PC-9 (cell line): ENCODE results near the gene RPTOR. TPM values are rescaled to one million over a fixed set of nuclear protein-coding genes. Genes with fewer than 3 reads are reported as not detected.

Source experiments
- BruUV-seq: library from RNA; stranded (reverse); fragments of 400-500 nt; replicated peaks from 2 replicates; lab custom pipeline; 2021; lab: Mats Ljungman, UMichigan
- CTCF ChIA-PET: fragments of 300-600 bp; sonication (Branson Sonifier 250); formaldehyde crosslinking; loops from one replicate; lab custom pipeline; 2022; ENCODE audit warnings: antibody characterized with exemption; lab: Charles Lee
- POLR2A ChIA-PET: fragments of 300-600 bp; sonication (Branson Sonifier 250); formaldehyde crosslinking; loops from one replicate; lab custom pipeline; 2022; ENCODE audit warnings: antibody characterized with exemption; ENCODE audit not compliant: unreplicated experiment; lab: Charles Lee
- DNase-seq, 2 experiments: peaks; one replicate each; pipeline versions ENCODE4 v3.0.0 to v3.0.0-alpha.2; 2015 to 2022; ENCODE audit warnings: mixed read lengths in 1 of 2
- H2AFZ ChIP-seq: fragments of 200-600 bp; sonication (generic); 2 replicates; pipeline ENCODE4 v1.8.1; 2017; ENCODE audit warnings: antibody characterized with exemption
- H3F3A ChIP-seq: fragments of 200-600 bp; sonication (generic); 2 replicates; pipeline ENCODE4 v1.8.1; 2017; ENCODE audit warnings: antibody characterized with exemption, mild to moderate bottlenecking, low read depth; ENCODE audit not compliant: insufficient read depth
- H3K27ac ChIP-seq: fragments of 200-600 bp; sonication (generic); 2 replicates; pipeline ENCODE4 v1.6.1; 2016; ENCODE audit warnings: mixed run types
- H3K27me3 ChIP-seq: fragments of 200-600 bp; sonication (generic); 2 replicates; pipeline ENCODE4 v1.6.1; 2016; ENCODE audit warnings: low read depth, mixed run types; ENCODE audit not compliant: insufficient read depth
- H3K36me3 ChIP-seq: fragments of 200-600 bp; sonication (generic); 2 replicates; pipeline ENCODE4 v1.6.1; 2016; ENCODE audit warnings: low read depth, mixed run types
- H3K4me1 ChIP-seq: fragments of 200-600 bp; sonication (generic); replicated peaks from 2 replicates; pipeline ENCODE4 v1.6.1; 2016; ENCODE audit warnings: mixed run types; ENCODE audit not compliant: insufficient read depth
- H3K4me2 ChIP-seq: fragments of 200-600 bp; sonication (generic); 2 replicates; pipeline ENCODE4 v1.6.1; 2017; ENCODE audit warnings: mixed run types
- H3K4me3 ChIP-seq: fragments of 200-600 bp; sonication (generic); 2 replicates; pipeline ENCODE4 v1.6.1; 2016; ENCODE audit warnings: mixed run types
- H3K79me2 ChIP-seq: fragments of 200-600 bp; sonication (generic); 2 replicates; pipeline ENCODE4 v1.6.1; 2017; ENCODE audit warnings: low read depth, mixed run types
- H3K9me2 ChIP-seq: fragments of 200-600 bp; sonication (generic); 2 replicates; pipeline ENCODE4 v1.8.1; 2017; ENCODE audit warnings: mild to moderate bottlenecking; ENCODE audit not compliant: insufficient read depth
- H3K9me3 ChIP-seq: fragments of 200-600 bp; sonication (generic); 2 replicates; pipeline ENCODE4 v1.8.1; 2016; ENCODE audit warnings: low read depth; ENCODE audit not compliant: insufficient read depth
- H4K20me1 ChIP-seq: fragments of 200-600 bp; sonication (generic); 2 replicates; pipeline ENCODE4 v1.8.1; 2017; ENCODE audit not compliant: insufficient read depth
- EZH2 ChIP-seq: fragments of 200-600 bp; sonication (generic); IDR thresholded peaks from 2 replicates; pipeline ENCODE4 v1.8.0; 2017; ENCODE audit warnings: antibody characterized with exemption, low read depth
- intact Hi-C: fragments of 100-400 bp; cut with micrococcal nuclease; formaldehyde crosslinking; loops from one replicate; pipeline ENCODE4 v1.10.0; 2022; ENCODE audit not compliant: unreplicated experiment
- total RNA-seq: library from RNA; stranded (reverse); gene quantifications from 2 replicates; pipeline ENCODE4 v1.2.3, GENCODE V29; 2021
- TF ChIP-seq, protein P1 (sequence below): fragments of 200-600 bp; sonication (generic); conservative IDR thresholded peaks from 2 replicates; pipeline ENCODE4 v1.6.1; 2017; ENCODE audit warnings: mixed run types, antibody characterized with exemption, mild to moderate bottlenecking, moderate library complexity

Gene RPTOR
- total RNA-seq, 1 experiment from 2014 or later, result 50.8 TPM

GRCh38 chr17:80513201-80513600 is 31.4 kb upstream of the RPTOR start:
- no peak overlapping the region for H3K4me2 ChIP-seq
- CTCF ChIA-PET, result no interaction called here
- no peaks in the 10 kb centered on the region for H3K36me3 ChIP-seq
- no peak overlapping the region for H2AFZ ChIP-seq
- H3K9me3 ChIP-seq, result no peaks in the 10 kb centered on the region
- no peaks in the 10 kb centered on the region for H4K20me1 ChIP-seq
- POLR2A ChIA-PET, result no interaction called here
- H3K9me2 ChIP-seq, result no peaks in the 10 kb centered on the region
- TF ChIP-seq, protein P1, sequence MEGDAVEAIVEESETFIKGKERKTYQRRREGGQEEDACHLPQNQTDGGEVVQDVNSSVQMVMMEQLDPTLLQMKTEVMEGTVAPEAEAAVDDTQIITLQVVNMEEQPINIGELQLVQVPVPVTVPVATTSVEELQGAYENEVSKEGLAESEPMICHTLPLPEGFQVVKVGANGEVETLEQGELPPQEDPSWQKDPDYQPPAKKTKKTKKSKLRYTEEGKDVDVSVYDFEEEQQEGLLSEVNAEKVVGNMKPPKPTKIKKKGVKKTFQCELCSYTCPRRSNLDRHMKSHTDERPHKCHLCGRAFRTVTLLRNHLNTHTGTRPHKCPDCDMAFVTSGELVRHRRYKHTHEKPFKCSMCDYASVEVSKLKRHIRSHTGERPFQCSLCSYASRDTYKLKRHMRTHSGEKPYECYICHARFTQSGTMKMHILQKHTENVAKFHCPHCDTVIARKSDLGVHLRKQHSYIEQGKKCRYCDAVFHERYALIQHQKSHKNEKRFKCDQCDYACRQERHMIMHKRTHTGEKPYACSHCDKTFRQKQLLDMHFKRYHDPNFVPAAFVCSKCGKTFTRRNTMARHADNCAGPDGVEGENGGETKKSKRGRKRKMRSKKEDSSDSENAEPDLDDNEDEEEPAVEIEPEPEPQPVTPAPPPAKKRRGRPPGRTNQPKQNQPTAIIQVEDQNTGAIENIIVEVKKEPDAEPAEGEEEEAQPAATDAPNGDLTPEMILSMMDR, result no peak
- no peak for TF ChIP-seq EZH2
- no peaks in the 10 kb centered on the region for H3K79me2 ChIP-seq
- BruUV-seq, result no TSS peak
- no peaks in the 10 kb centered on the region for H3K4me1 ChIP-seq
- no peak overlapping the region for H3K4me3 ChIP-seq
- H3F3A ChIP-seq, result no peaks in the 10 kb centered on the region
- no peak overlapping the region for H3K27ac ChIP-seq
- intact Hi-C loops, result no loop called here
- H3K27me3 ChIP-seq, result no peaks in the 10 kb centered on the region; the same call in 1 of the 2 replicates
- no peak for DNase-seq

DNA sequence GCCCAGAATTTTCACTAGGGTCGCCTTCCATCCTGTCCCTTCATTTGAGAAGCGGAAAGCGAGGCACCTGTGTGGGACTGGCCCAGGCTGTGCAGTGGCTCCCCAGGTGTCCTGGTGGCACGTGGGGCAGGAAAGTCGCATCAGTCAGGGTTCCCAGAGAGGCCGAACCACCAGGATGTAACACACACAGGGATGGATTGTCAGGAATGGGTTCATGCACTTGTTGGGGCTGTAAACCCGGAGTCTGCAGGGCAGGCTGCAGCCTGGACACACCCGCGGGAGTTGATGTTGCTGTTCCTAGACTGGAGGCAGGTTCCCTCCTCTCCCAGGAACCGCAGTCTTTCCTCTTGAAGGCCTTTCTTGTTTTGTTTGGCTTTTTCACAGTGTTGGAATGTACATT is 30.7 kb upstream of the RPTOR start:
- TF ChIP-seq EZH2, result no peak
- TF ChIP-seq, protein P1, result no peak
- POLR2A ChIA-PET, result no interaction called here
- no peak for DNase-seq
- H3K27me3 ChIP-seq, result no peaks in the 10 kb centered on the region; the same call in 1 of the 2 replicates
- no peaks in the 10 kb centered on the region for H3K36me3 ChIP-seq
- no peaks in the 10 kb centered on the region for H3K79me2 ChIP-seq
- H3K27ac ChIP-seq, result no peak overlapping the region
- no peaks in the 10 kb centered on the region for H3K9me2 ChIP-seq
- no TSS peak for BruUV-seq
- no peaks in the 10 kb centered on the region for H3K9me3 ChIP-seq
- H3K4me2 ChIP-seq, result no peak overlapping the region
- H4K20me1 ChIP-seq, result no peaks in the 10 kb centered on the region
- H2AFZ ChIP-seq, result no peak overlapping the region
- intact Hi-C loops, result no loop called here
- no peaks in the 10 kb centered on the region for H3K4me1 ChIP-seq
- no peaks in the 10 kb centered on the region for H3F3A ChIP-seq
- CTCF ChIA-PET, result no interaction called here
- H3K4me3 ChIP-seq, result no peak overlapping the region

DNA sequence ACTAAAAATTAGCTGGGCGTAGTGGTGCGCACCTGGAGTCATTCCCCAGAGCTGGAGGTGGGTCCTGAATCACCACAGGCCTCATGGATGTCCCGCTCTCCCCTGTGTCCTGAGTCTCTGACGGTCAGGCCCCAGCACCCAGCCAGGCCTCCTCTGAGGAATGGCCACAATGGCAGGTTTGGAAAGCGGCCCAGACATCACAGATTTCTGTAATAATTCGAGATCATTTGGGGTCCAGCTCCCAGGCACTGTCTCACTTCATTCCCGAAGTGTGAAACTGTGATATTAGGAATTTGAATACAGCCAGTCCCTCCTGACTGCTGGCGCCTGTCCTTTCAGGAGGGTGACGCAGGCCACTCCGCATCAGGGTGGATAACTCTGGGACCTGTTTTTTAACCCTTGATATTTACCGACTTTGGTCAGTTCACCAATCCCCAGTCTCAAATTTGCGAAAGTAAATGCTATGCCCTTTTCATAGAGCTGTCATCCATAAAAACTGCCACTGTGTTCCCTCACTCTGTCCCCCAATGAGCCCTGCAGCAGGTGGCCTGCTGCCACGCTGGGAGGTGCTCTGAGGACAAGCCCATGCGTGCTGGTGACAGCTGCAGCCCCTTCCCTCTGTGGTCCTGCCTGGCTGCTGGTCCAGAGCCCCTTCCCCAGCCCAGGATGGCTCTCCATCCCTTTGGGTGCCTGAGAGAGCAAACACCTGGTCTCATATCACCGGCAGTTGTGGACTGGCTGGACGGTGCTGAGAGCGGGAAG is 28.3 kb upstream of the RPTOR start:
- H3K36me3 ChIP-seq, result no peaks in the 10 kb centered on the region
- no TSS peak for BruUV-seq
- no peak overlapping the region for H3K4me2 ChIP-seq
- no peak overlapping the region for H2AFZ ChIP-seq
- TF ChIP-seq EZH2, result no peak
- TF ChIP-seq, protein P1, result no peak
- ChIA-PET POLR2A (interaction anchor here (0.7 kb wide), 1 partner anchor 101 kb away, joined by 12 read pairs; the partner anchor contains the start of gene ENDOV), CTCF (no interaction called here)
- H3K27me3 ChIP-seq, result no peaks in the 10 kb centered on the region
- intact Hi-C loops, result no loop called here
- no peaks in the 10 kb centered on the region for H3K79me2 ChIP-seq
- DNase-seq, result no peak
- H4K20me1 ChIP-seq, result no peaks in the 10 kb centered on the region
- no peaks in the 10 kb centered on the region for H3F3A ChIP-seq
- no peaks in the 10 kb centered on the region for H3K4me1 ChIP-seq
- H3K4me3 ChIP-seq, result no peak overlapping the region
- H3K27ac ChIP-seq, result no peak overlapping the region
- no peaks in the 10 kb centered on the region for H3K9me2 ChIP-seq
- no peaks in the 10 kb centered on the region for H3K9me3 ChIP-seq
